Measurements from ENCODE around the gene LMCD1.

Gene LMCD1

GRCh38 chr3:8554696-8555095 lies 53.1 kb downstream of the LMCD1 start:
- H3K79me2 ChIP-seq (ENCODE audit: insufficient read depth, low read length) = no peaks in the 10 kb centered on the region
- no peak overlapping the region for H3K27ac ChIP-seq (ENCODE audit: low read depth, low read length, poor library complexity, severe bottlenecking)
- no peak overlapping the region for H3K4me3 ChIP-seq (ENCODE audit: low read depth, low read length, poor library complexity, severe bottlenecking)

GRCh38 chr3:8555113-8555661 lies 53.6 kb downstream of the LMCD1 start:
- no peak overlapping the region for H3K4me3 ChIP-seq (ENCODE audit: low read depth, low read length, poor library complexity, severe bottlenecking)
- H3K4me2 ChIP-seq (ENCODE audit: low read length) = no peak overlapping the region

More at GRCh38 chr3:8554696-8555095, 53.1 kb downstream of the LMCD1 start:
- Histone ChIP-seq H3K27me3 (ENCODE audit: insufficient read depth, low read length) (0 out of 2 replicates have a peak, but pooled peaks cover 3% of the 10 kb centered on the region), H3K36me3 (ENCODE audit: insufficient read depth, low read length) (no peaks in the 10 kb centered on the region), H3K9me2 (ENCODE audit: low read depth, low read length) (no peaks in the 10 kb centered on the region), H3K9me3 (ENCODE audit: low read length) (no peaks in the 10 kb centered on the region), H3K4me2 (ENCODE audit: low read length) (no peak overlapping the region), H4K20me1 (ENCODE audit: insufficient read depth, low read length) (no peaks in the 10 kb centered on the region), H3K9ac (ENCODE audit: low read length) (no peak overlapping the region), H2AFZ (ENCODE audit: low read length) (no peak overlapping the region), H3K4me1 (ENCODE audit: insufficient read depth, low read length, severe bottlenecking) (no peaks in the 10 kb centered on the region), H3F3A (ENCODE audit: insufficient read depth, low read length) (no peaks in the 10 kb centered on the region)
- no peak for TF ChIP-seq EZH2 (IDR thresholded peaks at IDR 0.05; ENCODE audit: borderline replicate concordance, low read length)
- TF ChIP-seq CTCF (IDR thresholded peaks at IDR 0.05; ENCODE audit: low read length) = no peak

GRCh38 chr3:8555725-8556472 lies 54.3 kb downstream of the LMCD1 start:
- no peak overlapping the region for H2AFZ ChIP-seq (ENCODE audit: low read length)
- TF ChIP-seq EZH2 (IDR thresholded peaks at IDR 0.05; ENCODE audit: borderline replicate concordance, low read length) (no peak), CTCF (IDR thresholded peaks at IDR 0.05; ENCODE audit: low read length) (no peak)
- no peaks in the 10 kb centered on the region for H3K36me3 ChIP-seq (ENCODE audit: insufficient read depth, low read length)
- H3F3A ChIP-seq (ENCODE audit: insufficient read depth, low read length) = no peaks in the 10 kb centered on the region
- no peaks in the 10 kb centered on the region for H3K27me3 ChIP-seq (ENCODE audit: insufficient read depth, low read length)
- H3K27ac ChIP-seq (ENCODE audit: low read depth, low read length, poor library complexity, severe bottlenecking) = no peak overlapping the region
- H3K9me2 ChIP-seq (ENCODE audit: low read depth, low read length) = no peaks in the 10 kb centered on the region
- H4K20me1 ChIP-seq (ENCODE audit: insufficient read depth, low read length) = no peaks in the 10 kb centered on the region
- no peak overlapping the region for H3K4me3 ChIP-seq (ENCODE audit: low read depth, low read length, poor library complexity, severe bottlenecking)
- H3K79me2 ChIP-seq (ENCODE audit: insufficient read depth, low read length) = no peaks in the 10 kb centered on the region
- no peaks in the 10 kb centered on the region for H3K9me3 ChIP-seq (ENCODE audit: low read length)
- H3K9ac ChIP-seq (ENCODE audit: low read length) = no peak overlapping the region
- H3K4me2 ChIP-seq (ENCODE audit: low read length) = no peak overlapping the region
- no peaks in the 10 kb centered on the region for H3K4me1 ChIP-seq (ENCODE audit: insufficient read depth, low read length, severe bottlenecking)

More at GRCh38 chr3:8555113-8555661, 53.6 kb downstream of the LMCD1 start:
- Histone ChIP-seq H4K20me1 (ENCODE audit: insufficient read depth, low read length) (no peaks in the 10 kb centered on the region), H3K27ac (ENCODE audit: low read depth, low read length, poor library complexity, severe bottlenecking) (no peak overlapping the region), H3K36me3 (ENCODE audit: insufficient read depth, low read length) (no peaks in the 10 kb centered on the region), H3K9ac (ENCODE audit: low read length) (no peak overlapping the region), H2AFZ (ENCODE audit: low read length) (no peak overlapping the region), H3K9me3 (ENCODE audit: low read length) (no peaks in the 10 kb centered on the region), H3K79me2 (ENCODE audit: insufficient read depth, low read length) (no peaks in the 10 kb centered on the region), H3K4me1 (ENCODE audit: insufficient read depth, low read length, severe bottlenecking) (no peaks in the 10 kb centered on the region), H3K27me3 (ENCODE audit: insufficient read depth, low read length) (0 out of 2 replicates have a peak, but pooled peaks cover 1% of the 10 kb centered on the region), H3K9me2 (ENCODE audit: low read depth, low read length) (no peaks in the 10 kb centered on the region), H3F3A (ENCODE audit: insufficient read depth, low read length) (no peaks in the 10 kb centered on the region)
- TF ChIP-seq EZH2 (IDR thresholded peaks at IDR 0.05; ENCODE audit: borderline replicate concordance, low read length) (no peak), CTCF (IDR thresholded peaks at IDR 0.05; ENCODE audit: low read length) (no peak)
